GM12878 (cell line): ENCODE measurements around the gene KMO. TPM values are rescaled to one million over a fixed set of nuclear protein-coding genes. Genes with fewer than 3 reads are reported as not detected.

ENCODE experiments used
- CBX5 ChIP-seq: sonication (generic); IDR thresholded peaks from 2 replicates; pipeline ENCODE4 v1.6.1; 2016; ENCODE audit warnings: low read depth, moderate library complexity, mild to moderate bottlenecking, inconsistent platforms
- DPF2 ChIP-seq: fragments of 450-650 bp; IDR thresholded peaks from 2 replicates; pipeline ENCODE4 v1.6.1; 2017; ENCODE audit warnings: mild to moderate bottlenecking
- IKZF1 ChIP-seq: fragments of 450-650 bp; conservative IDR thresholded peaks from 2 replicates; pipeline ENCODE4 v1.6.1; 2017; ENCODE audit warnings: antibody characterized with exemption, mild to moderate bottlenecking
- IRF4 ChIP-seq: IDR thresholded peaks from 2 replicates; pipeline ENCODE4 v1.6.1; 2011; ENCODE audit warnings: low read depth, low read length
- KDM1A ChIP-seq: fragments of 200-600 bp; sonication (generic); IDR thresholded peaks from 2 replicates; pipeline ENCODE4 v1.6.1; 2016; ENCODE audit warnings: borderline replicate concordance
- MEF2A ChIP-seq: IDR thresholded peaks from 2 replicates; pipeline ENCODE4 v1.6.1; 2011; ENCODE audit warnings: low read depth, mild to moderate bottlenecking, low read length, moderate library complexity; ENCODE audit not compliant: insufficient read depth
- MTA3 ChIP-seq: IDR thresholded peaks from 2 replicates; pipeline ENCODE4 v1.6.1; 2012; ENCODE audit warnings: low read length, inconsistent platforms, borderline replicate concordance
- NBN ChIP-seq: fragments of 450-650 bp; IDR thresholded peaks from 2 replicates; pipeline ENCODE4 v1.6.1; 2016
- NFIC ChIP-seq: IDR thresholded peaks from 2 replicates; pipeline ENCODE4 v1.6.1; 2012; ENCODE audit warnings: low read depth, mild to moderate bottlenecking, inconsistent platforms, low read length, moderate library complexity
- PAX5 ChIP-seq: IDR thresholded peaks from 2 replicates; pipeline ENCODE4 v1.6.1; 2011; ENCODE audit warnings: low read depth, low read length, borderline replicate concordance
- PML ChIP-seq: IDR thresholded peaks from 2 replicates; pipeline ENCODE4 v1.6.1; 2012; ENCODE audit warnings: low read length, inconsistent platforms
- POLR2AphosphoS5 ChIP-seq: IDR thresholded peaks from 2 replicates; pipeline ENCODE4 v1.6.1; 2011; ENCODE audit warnings: mild to moderate bottlenecking, low read length, inconsistent platforms
- POU2F2 ChIP-seq: IDR thresholded peaks from 3 replicates; pipeline ENCODE4 v1.6.1; 2011; ENCODE audit warnings: low read depth, mild to moderate bottlenecking, low read length, borderline replicate concordance
- RCOR1 ChIP-seq: conservative IDR thresholded peaks from 2 replicates; pipeline ENCODE4 v1.6.1; 2012; ENCODE audit warnings: low read depth, low read length, improper control_type of control experiment
- RFX5 ChIP-seq: IDR thresholded peaks from 2 replicates; pipeline ENCODE4 v1.6.1; 2011; ENCODE audit warnings: low read depth, low read length, improper control_type of control experiment
- SPI1 ChIP-seq: IDR thresholded peaks from 2 replicates; pipeline ENCODE4 v1.6.1; 2011; ENCODE audit warnings: low read depth, mild to moderate bottlenecking, low read length, moderate library complexity, borderline replicate concordance; ENCODE audit not compliant: insufficient read depth
- SRF ChIP-seq, 2 experiments: IDR thresholded peaks; 2 replicates each; pipeline ENCODE4 v1.6.1; 2011; ENCODE audit warnings: low read depth in 2 of 2, low read length in 2 of 2, mild to moderate bottlenecking in 1 of 2, moderate library complexity in 1 of 2
- SUZ12 ChIP-seq: fragments of 200-600 bp; sonication (generic); IDR thresholded peaks from one replicate; pipeline ENCODE4 v1.6.1; 2018; ENCODE audit warnings: antibody characterized with exemption, mild to moderate bottlenecking; ENCODE audit not compliant: unreplicated experiment
- TCF12 ChIP-seq: IDR thresholded peaks from 2 replicates; pipeline ENCODE4 v1.6.1; 2011; ENCODE audit warnings: low read depth, mild to moderate bottlenecking, low read length
- TCF3 ChIP-seq: IDR thresholded peaks from 2 replicates; pipeline ENCODE4 v1.6.1; 2012; ENCODE audit warnings: low read depth, mild to moderate bottlenecking, low read length, borderline replicate concordance; ENCODE audit not compliant: insufficient read depth
- YBX1 ChIP-seq: fragments of 450-650 bp; IDR thresholded peaks from 2 replicates; pipeline ENCODE4 v1.6.1; 2016; ENCODE audit warnings: antibody characterized with exemption
- YY1 ChIP-seq: IDR thresholded peaks from 2 replicates; pipeline ENCODE4 v1.6.1; 2011; ENCODE audit warnings: low read depth, mild to moderate bottlenecking, low read length
- ZBED1 ChIP-seq: IDR thresholded peaks from 2 replicates; pipeline ENCODE4 v1.6.1; 2016; ENCODE audit warnings: borderline replicate concordance
- ZZZ3 ChIP-seq: IDR thresholded peaks from 2 replicates; pipeline ENCODE4 v1.6.1; 2011; ENCODE audit warnings: low read depth; ENCODE audit not compliant: control insufficient read depth, insufficient read length
- polyA plus RNA-seq, 11 experiments: library from polyadenylated mRNA; depleted of rRNA in 4 of 11; unstranded in 6 of 11; stranded (reverse) in 5 of 11; fragments of >200 nt; fragmentation: Nextera tagmentation in 4 of 11; fragmentation: Illumina TruSeq in 1 of 11; extraction: Ambion mirVana in 4 of 11; extraction: Trizol in 1 of 11; gene quantifications; 1 replicate in 1 of 11; 2 replicates in 10 of 11; pipeline versions ENCODE4 v1.2.1 to v1.2.3, GENCODE V29; 2011 to 2016; ENCODE audit warnings: inconsistent platforms in 2 of 11, missing spikeins in 2 of 11, low read depth in 1 of 11
- total RNA-seq, 4 experiments: library from RNA; depleted of rRNA in 3 of 4; stranded (reverse); fragments of >200 nt in 3 of 4; fragmentation: Illumina TruSeq in 1 of 4; extraction: Trizol in 1 of 4; gene quantifications; 2 replicates each; pipeline versions ENCODE4 v1.2.1 to v1.2.3, GENCODE V29; 2013 to 2021
- TF ChIP-seq, protein P1 (sequence below): fragments of 450-650 bp; IDR thresholded peaks from 2 replicates; pipeline ENCODE4 v1.6.1; 2017; ENCODE audit warnings: low read depth, mild to moderate bottlenecking, moderate library complexity
- TF ChIP-seq, protein P2 (sequence below): fragments of 450-650 bp; IDR thresholded peaks from 2 replicates; pipeline ENCODE4 v1.6.1; 2014; ENCODE audit warnings: mild to moderate bottlenecking

KMO gene
- total and polyA plus RNA-seq, 10 of the 15 experiments (the other 5 are each of a cell fraction or from before 2014, with no cell fraction given), result 0.68 to 5.9 (median 1.5) TPM

DNA sequence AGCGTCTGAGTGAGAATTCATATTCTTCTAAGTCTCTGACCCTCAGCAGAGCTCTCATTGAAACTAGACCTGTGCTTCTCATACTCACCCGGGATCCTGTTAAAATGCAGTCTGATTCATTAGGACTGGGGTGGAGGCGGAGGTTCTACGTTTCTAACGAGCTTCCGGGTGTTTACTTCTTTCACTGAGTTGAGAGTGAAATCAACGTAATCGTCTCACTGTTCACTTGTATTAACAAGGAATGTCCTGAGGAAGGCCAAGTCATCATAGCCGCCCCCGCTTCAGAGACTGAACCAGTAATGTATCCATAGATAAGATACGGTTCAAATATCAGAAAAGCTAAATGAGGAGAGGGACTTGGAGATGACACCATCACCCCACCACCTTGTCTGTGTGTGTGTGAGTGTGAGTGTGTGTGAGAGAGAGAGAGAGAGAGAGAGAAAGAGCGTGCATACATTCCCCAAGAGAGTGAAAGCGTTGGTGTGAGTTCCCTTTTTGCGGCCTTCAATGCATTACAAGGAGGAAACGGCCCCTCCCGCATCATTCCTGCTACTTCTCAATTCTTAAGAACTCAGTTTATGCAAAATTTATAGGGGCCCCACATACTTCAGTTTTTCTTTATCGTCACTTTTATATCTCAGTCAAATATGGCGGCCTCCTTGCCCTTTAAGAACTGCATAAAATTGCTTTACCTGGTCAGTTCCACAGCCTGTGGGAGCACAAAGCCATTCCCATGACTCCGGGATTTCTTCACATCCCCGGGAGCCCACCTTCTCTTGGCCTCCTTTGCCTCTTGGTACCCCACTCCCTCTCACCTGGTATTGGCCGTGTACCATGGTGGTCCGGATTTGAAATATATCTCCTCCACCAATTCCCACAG, 19.8 kb downstream of the KMO start (continued):
- no peak for TF ChIP-seq TCF3
- TF ChIP-seq DPF2, result peak; percentile 73
- TF ChIP-seq RCOR1, result no peak
- peak; percentile 84 for TF ChIP-seq IRF4
- TF ChIP-seq, protein P1, sequence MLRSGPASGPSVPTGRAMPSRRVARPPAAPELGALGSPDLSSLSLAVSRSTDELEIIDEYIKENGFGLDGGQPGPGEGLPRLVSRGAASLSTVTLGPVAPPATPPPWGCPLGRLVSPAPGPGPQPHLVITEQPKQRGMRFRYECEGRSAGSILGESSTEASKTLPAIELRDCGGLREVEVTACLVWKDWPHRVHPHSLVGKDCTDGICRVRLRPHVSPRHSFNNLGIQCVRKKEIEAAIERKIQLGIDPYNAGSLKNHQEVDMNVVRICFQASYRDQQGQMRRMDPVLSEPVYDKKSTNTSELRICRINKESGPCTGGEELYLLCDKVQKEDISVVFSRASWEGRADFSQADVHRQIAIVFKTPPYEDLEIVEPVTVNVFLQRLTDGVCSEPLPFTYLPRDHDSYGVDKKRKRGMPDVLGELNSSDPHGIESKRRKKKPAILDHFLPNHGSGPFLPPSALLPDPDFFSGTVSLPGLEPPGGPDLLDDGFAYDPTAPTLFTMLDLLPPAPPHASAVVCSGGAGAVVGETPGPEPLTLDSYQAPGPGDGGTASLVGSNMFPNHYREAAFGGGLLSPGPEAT, result peak; percentile 60; the same call in 1 of the 2 replicates
- TF ChIP-seq POU2F2, result peak; percentile 87; the same call in 2 of the 3 replicates
- peak; percentile 42 for TF ChIP-seq ZZZ3
- TF ChIP-seq KDM1A, result no peak
- peak; percentile 80; the same call in 1 of the 2 replicates for TF ChIP-seq PAX5
- TF ChIP-seq, protein P2, sequence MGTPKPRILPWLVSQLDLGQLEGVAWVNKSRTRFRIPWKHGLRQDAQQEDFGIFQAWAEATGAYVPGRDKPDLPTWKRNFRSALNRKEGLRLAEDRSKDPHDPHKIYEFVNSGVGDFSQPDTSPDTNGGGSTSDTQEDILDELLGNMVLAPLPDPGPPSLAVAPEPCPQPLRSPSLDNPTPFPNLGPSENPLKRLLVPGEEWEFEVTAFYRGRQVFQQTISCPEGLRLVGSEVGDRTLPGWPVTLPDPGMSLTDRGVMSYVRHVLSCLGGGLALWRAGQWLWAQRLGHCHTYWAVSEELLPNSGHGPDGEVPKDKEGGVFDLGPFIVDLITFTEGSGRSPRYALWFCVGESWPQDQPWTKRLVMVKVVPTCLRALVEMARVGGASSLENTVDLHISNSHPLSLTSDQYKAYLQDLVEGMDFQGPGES, result no peak
- 0 out of 2 replicates have a peak, but pooled peaks have one; percentile 30 for TF ChIP-seq TCF12
- peak; percentile 85 for TF ChIP-seq IKZF1
- TF ChIP-seq POLR2AphosphoS5, result peak; percentile 48
- no peak for TF ChIP-seq SRF (IDR thresholded peaks at IDR 0.05; ENCODE audit: low read depth in 2 of 2, low read length in 2 of 2)
- 0 out of 2 replicates have a peak, but pooled peaks have one; percentile 74 for TF ChIP-seq PML
- TF ChIP-seq MEF2A, result peak; percentile 61; the same call in 1 of the 2 replicates
- TF ChIP-seq ZBED1, result peak; percentile 31; the same call in 1 of the 2 replicates
- no peak for TF ChIP-seq RFX5
- no peak for TF ChIP-seq SUZ12
- TF ChIP-seq MTA3, result peak; percentile 86; the same call in 1 of the 2 replicates
- 0 out of 2 replicates have a peak, but pooled peaks have one; percentile 48 for TF ChIP-seq CBX5
- TF ChIP-seq YBX1, result no peak
- peak; percentile 91 for TF ChIP-seq SPI1
- peak; percentile 74 for TF ChIP-seq YY1
- TF ChIP-seq NBN, result peak; percentile 75; the same call in 1 of the 2 replicates
- TF ChIP-seq NFIC, result peak; percentile 83
